Activated CD4-positive, alpha-beta T cell treated with anti-CD3 and anti-CD28 coated beads, Interleukin-2, amount 50 U/mL, for 16 hours (primary cell): ENCODE data around the gene MAPK10.

Experiments used
- DNase-seq: peaks from one replicate; pipeline ENCODE4 v3.0.0-alpha.2; 2020

MAPK10 gene

GRCh38 chr4:86271057-86271456 is 88.8 kb downstream of the MAPK10 start:
- no peak for DNase-seq

- no peak for DNase-seq
These were observed 90.5 kb downstream of the MAPK10 start for GRCh38 chr4:86269354-86269753.

GRCh38 chr4:86264241-86264640 is 95.6 kb downstream of the MAPK10 start:
- no peak for DNase-seq

- no peak for DNase-seq
These were observed 98.2 kb downstream of the MAPK10 start for GRCh38 chr4:86261636-86262035.

GRCh38 chr4:86256086-86256485 is 103.8 kb downstream of the MAPK10 start:
- no peak for DNase-seq

- DNase-seq, result no peak
These were observed 109.2 kb downstream of the MAPK10 start for GRCh38 chr4:86250619-86251018.

- no peak for DNase-seq
These were observed 109.8 kb downstream of the MAPK10 start for GRCh38 chr4:86250006-86250405.

GRCh38 chr4:86249074-86249473 is 110.8 kb downstream of the MAPK10 start:
- no peak for DNase-seq

- no peak for DNase-seq
These were observed 111.9 kb downstream of the MAPK10 start for GRCh38 chr4:86247906-86248305.

GRCh38 chr4:86247320-86247719 is 112.5 kb downstream of the MAPK10 start:
- DNase-seq, result no peak

GRCh38 chr4:86243750-86244149 is 116.1 kb downstream of the MAPK10 start:
- peak; percentile 2 for DNase-seq

- DNase-seq, result no peak
These were observed 117.2 kb downstream of the MAPK10 start for GRCh38 chr4:86242677-86243076.

- no peak for DNase-seq
These were observed 124.3 kb downstream of the MAPK10 start for GRCh38 chr4:86235549-86235948.

GRCh38 chr4:86233681-86234080 is 126.2 kb downstream of the MAPK10 start:
- no peak for DNase-seq

GRCh38 chr4:86233090-86233489 is 126.8 kb downstream of the MAPK10 start:
- DNase-seq, result no peak

GRCh38 chr4:86223472-86223871 is 136.4 kb downstream of the MAPK10 start:
- DNase-seq, result peak; percentile 8

GRCh38 chr4:86221002-86221401 is 138.9 kb downstream of the MAPK10 start:
- DNase-seq, result no peak

GRCh38 chr4:86220121-86220520 is 139.7 kb downstream of the MAPK10 start:
- no peak for DNase-seq

- DNase-seq, result no peak
These were observed 140.9 kb downstream of the MAPK10 start for GRCh38 chr4:86218746-86219473.

GRCh38 chr4:86203176-86203575 is 156.7 kb downstream of the MAPK10 start:
- DNase-seq, result no peak

GRCh38 chr4:86185659-86186058 is 174.2 kb downstream of the MAPK10 start:
- no peak for DNase-seq

GRCh38 chr4:86184901-86185285 is 175.0 kb downstream of the MAPK10 start:
- DNase-seq, result no peak

GRCh38 chr4:86184216-86184900 is 175.5 kb downstream of the MAPK10 start:
- no peak for DNase-seq

- DNase-seq, result no peak
These were observed 178.3 kb downstream of the MAPK10 start for GRCh38 chr4:86181585-86181984.

GRCh38 chr4:86178211-86178610 is 181.6 kb downstream of the MAPK10 start:
- DNase-seq, result no peak
